ENCODE data around the gene SLC22A31.
"Not testable (repeated sequence)": the region's sequence is repeated elsewhere in the genome, so short reads cannot be mapped to it uniquely, and the experiment has no call there.

The SLC22A31 gene

DNA sequence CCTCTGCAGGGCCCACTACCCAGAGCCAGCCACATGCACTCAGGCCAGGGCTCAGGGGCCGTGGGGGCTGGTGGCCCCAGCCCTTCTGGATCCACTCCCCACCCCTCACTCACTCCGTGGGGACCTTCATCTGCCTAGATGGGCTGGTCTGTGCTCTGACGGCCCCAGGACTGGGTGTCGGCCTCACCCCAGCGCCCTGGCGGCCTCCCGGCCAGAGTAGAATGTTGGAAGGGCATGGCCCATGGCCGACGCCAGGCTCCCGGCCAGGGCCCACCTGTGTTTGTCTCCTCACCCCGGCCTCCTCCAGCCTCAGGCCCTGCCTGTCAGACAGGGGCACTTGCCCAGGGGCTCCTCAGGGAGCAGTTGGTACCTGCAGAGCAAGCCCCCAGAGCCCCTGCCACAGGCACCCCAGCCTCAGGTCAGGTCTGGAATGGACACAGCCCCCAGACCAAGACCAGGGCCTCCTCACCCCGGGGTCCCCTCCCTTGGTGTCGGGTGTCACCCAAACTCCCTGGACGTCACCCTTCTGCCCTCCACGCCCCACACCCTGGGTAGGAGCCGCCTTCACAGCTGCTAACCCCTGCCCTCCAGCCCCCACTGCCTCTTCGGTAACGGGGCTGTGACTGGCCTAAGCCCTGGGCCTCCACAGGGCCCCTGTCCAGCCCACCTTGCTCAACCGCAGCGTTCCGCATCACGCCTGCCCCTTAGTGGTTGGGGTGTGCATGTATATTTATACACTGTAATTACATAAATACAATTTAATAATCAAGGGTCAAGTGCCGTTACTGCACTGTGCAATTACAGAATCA, 31.8 kb downstream of the SLC22A31 start:
- TF ChIP-seq ISL1 (CRISPR knock-in tag; IDR thresholded peaks at IDR 0.05): no peak
- no peak for ATAC-seq

GRCh38 chr16:89167425-89167941, 32.9 kb downstream of the SLC22A31 start:
- ATAC-seq: peak; percentile 79
- TF ChIP-seq, protein P1, sequence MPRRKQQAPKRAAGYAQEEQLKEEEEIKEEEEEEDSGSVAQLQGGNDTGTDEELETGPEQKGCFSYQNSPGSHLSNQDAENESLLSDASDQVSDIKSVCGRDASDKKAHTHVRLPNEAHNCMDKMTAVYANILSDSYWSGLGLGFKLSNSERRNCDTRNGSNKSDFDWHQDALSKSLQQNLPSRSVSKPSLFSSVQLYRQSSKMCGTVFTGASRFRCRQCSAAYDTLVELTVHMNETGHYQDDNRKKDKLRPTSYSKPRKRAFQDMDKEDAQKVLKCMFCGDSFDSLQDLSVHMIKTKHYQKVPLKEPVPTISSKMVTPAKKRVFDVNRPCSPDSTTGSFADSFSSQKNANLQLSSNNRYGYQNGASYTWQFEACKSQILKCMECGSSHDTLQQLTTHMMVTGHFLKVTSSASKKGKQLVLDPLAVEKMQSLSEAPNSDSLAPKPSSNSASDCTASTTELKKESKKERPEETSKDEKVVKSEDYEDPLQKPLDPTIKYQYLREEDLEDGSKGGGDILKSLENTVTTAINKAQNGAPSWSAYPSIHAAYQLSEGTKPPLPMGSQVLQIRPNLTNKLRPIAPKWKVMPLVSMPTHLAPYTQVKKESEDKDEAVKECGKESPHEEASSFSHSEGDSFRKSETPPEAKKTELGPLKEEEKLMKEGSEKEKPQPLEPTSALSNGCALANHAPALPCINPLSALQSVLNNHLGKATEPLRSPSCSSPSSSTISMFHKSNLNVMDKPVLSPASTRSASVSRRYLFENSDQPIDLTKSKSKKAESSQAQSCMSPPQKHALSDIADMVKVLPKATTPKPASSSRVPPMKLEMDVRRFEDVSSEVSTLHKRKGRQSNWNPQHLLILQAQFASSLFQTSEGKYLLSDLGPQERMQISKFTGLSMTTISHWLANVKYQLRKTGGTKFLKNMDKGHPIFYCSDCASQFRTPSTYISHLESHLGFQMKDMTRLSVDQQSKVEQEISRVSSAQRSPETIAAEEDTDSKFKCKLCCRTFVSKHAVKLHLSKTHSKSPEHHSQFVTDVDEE (CRISPR knock-in tag; IDR thresholded peaks at IDR 0.05): peak; percentile 20; the same call in 1 of the 2 replicates
- no peak for TF ChIP-seq ISL1 (CRISPR knock-in tag; IDR thresholded peaks at IDR 0.05)

DNA sequence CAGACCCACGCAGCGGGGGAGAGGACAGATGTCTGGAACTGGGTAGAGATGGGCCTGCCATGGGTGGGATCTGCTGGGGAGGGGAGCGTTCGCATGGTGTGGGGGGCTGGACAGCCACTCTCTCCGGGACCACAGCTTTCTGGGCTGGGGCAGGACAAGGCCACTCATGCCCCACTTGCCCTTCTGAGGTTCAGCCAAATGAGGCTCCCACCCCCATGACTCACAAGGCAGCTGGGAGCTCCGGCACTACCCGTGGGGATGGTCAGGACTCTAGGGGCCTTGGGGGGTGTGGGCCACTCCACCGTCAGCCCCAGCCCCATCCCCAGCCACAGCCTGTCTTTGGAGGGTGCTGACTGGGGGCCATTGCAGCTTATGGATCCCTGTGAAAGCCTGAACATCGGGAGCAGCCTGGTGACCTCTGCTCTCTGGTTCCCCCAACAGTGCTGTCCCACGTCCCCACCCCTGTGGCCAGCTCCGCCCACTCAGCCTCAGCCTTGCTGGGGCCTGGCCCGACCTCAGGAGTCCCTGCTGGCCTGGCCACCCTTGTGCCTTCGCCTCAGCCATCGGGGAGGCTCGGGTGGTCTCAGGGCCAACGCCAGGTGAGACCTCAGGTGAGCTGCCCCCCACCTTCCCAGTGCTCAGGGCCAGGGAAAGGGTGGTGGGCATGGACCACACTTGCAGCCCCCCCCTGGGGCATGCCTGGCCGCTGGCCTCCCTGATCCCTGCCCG, 33.5 kb downstream of the SLC22A31 start:
- ATAC-seq: no peak
- no peak for TF ChIP-seq RARB (CRISPR knock-in tag; IDR thresholded peaks at IDR 0.05)
- TF ChIP-seq PPARA (CRISPR knock-in tag; IDR thresholded peaks at IDR 0.05; ENCODE audit: borderline replicate concordance): no peak
- no peak for TF ChIP-seq OSR1 (CRISPR knock-in tag; IDR thresholded peaks at IDR 0.05)
- no peak for TF ChIP-seq GLIS3 (CRISPR knock-in tag; IDR thresholded peaks at IDR 0.05)
- TF ChIP-seq, protein P2, sequence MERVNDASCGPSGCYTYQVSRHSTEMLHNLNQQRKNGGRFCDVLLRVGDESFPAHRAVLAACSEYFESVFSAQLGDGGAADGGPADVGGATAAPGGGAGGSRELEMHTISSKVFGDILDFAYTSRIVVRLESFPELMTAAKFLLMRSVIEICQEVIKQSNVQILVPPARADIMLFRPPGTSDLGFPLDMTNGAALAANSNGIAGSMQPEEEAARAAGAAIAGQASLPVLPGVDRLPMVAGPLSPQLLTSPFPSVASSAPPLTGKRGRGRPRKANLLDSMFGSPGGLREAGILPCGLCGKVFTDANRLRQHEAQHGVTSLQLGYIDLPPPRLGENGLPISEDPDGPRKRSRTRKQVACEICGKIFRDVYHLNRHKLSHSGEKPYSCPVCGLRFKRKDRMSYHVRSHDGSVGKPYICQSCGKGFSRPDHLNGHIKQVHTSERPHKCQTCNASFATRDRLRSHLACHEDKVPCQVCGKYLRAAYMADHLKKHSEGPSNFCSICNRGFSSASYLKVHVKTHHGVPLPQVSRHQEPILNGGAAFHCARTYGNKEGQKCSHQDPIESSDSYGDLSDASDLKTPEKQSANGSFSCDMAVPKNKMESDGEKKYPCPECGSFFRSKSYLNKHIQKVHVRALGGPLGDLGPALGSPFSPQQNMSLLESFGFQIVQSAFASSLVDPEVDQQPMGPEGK (CRISPR knock-in tag; IDR thresholded peaks at IDR 0.05; ENCODE audit: borderline replicate concordance): no peak
- TF ChIP-seq TOX (CRISPR knock-in tag; IDR thresholded peaks at IDR 0.05; ENCODE audit: borderline replicate concordance): no peak
- no peak for TF ChIP-seq ESRRG (CRISPR knock-in tag; IDR thresholded peaks at IDR 0.05)
- no peak for TF ChIP-seq ZFP30 (CRISPR knock-in tag; IDR thresholded peaks at IDR 0.05)
- no peak for TF ChIP-seq BACH2 (CRISPR knock-in tag; IDR thresholded peaks at IDR 0.05; ENCODE audit: borderline replicate concordance)
- TF ChIP-seq, protein P3, sequence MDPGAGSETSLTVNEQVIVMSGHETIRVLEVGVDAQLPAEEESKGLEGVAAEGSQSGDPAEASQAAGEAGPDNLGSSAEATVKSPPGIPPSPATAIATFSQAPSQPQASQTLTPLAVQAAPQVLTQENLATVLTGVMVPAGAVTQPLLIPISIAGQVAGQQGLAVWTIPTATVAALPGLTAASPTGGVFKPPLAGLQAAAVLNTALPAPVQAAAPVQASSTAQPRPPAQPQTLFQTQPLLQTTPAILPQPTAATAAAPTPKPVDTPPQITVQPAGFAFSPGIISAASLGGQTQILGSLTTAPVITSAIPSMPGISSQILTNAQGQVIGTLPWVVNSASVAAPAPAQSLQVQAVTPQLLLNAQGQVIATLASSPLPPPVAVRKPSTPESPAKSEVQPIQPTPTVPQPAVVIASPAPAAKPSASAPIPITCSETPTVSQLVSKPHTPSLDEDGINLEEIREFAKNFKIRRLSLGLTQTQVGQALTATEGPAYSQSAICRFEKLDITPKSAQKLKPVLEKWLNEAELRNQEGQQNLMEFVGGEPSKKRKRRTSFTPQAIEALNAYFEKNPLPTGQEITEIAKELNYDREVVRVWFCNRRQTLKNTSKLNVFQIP (CRISPR knock-in tag; IDR thresholded peaks at IDR 0.05; ENCODE audit: borderline replicate concordance, low read depth): no peak
- TF ChIP-seq CSDC2 (CRISPR knock-in tag; IDR thresholded peaks at IDR 0.05): no peak
- no peak for TF ChIP-seq ARNTL (CRISPR knock-in tag; IDR thresholded peaks at IDR 0.05; ENCODE audit: borderline replicate concordance, low read depth)

DNA sequence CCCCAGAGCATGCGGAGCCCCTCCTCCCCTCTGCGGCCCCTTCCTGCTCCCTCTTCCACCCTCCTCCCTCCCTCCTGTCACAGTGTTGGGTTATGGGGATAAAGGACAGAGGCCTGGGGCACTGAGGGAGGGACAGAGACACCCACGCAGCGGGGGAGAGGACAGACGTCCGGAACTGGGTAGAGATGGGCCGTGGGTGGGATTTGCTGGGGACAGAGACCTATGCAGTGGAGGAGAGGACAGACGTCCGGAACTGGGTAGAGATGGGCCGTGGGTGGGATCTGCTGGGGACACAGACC, 34.7 kb downstream of the SLC22A31 start:
- not testable (repeated sequence) for ATAC-seq

GRCh38 chr16:89164847-89165680, 35.3 kb downstream of the SLC22A31 start:
- TF ChIP-seq CSDC2 (CRISPR knock-in tag; IDR thresholded peaks at IDR 0.05) (no peak), ISL1 (CRISPR knock-in tag; IDR thresholded peaks at IDR 0.05) (no peak), ZNF565 (CRISPR knock-in tag; conservative IDR thresholded peaks at IDR 0.05; ENCODE audit: low read depth) (no peak), GLIS3 (CRISPR knock-in tag; IDR thresholded peaks at IDR 0.05) (no peak), BACH2 (CRISPR knock-in tag; IDR thresholded peaks at IDR 0.05; ENCODE audit: borderline replicate concordance) (no peak), SNAI2 (CRISPR knock-in tag; IDR thresholded peaks at IDR 0.05) (no peak)
- no peak for ATAC-seq
